Skin of body (tissue), 2 donors: ENCODE results near the gene PRDM1. TPM values are rescaled to one million over a fixed set of nuclear protein-coding genes. Genes with fewer than 3 reads are reported as not detected.

ENCODE experiments used
- DNase-seq: peaks from one replicate; lab custom pipeline; 2025; lab: John Stamatoyannopoulos, UW
- total RNA-seq: library from RNA; depleted of rRNA; stranded (reverse); fragments of >200 nt; gene quantifications from one replicate; pipeline ENCODE4 v1.2.3, GENCODE V29; 2014

PRDM1 gene
- total RNA-seq, 1 donor from 2014 or later = 15.1 TPM

DNA sequence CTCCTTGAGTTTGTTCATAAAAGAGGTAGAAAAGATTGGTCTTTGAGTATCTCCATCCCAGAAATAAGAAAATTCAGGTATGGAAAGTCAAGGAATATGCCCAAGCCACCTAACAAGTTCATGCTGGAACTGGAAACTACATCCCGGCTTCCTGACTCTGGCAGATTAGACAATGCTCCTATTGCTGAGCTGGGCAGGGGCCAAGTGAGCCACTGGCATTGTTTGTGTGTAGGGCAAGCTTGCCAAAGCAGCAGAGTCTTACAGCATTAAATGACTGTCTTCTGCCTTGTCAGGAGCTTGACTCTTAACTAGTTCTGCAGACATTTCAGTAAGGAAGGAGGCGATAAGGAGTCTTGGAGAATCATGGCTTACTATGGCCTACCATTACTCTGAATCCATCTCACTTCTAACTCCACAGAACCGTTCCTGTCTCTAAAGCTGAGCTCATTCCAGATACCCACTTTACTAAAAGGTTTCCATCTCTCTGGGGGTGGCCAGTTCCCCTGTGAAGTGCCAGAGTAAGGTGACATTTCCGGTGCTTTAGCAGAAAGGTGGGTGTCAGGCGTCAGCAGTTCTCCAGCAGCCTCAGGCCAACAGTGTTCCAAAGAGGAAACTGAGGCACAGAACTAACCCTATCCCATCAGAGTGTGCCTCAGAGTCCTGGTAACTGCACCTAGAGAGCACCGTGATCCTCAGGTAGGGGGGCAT, 30.1 kb downstream of the PRDM1 start:
- no peak for DNase-seq

DNA sequence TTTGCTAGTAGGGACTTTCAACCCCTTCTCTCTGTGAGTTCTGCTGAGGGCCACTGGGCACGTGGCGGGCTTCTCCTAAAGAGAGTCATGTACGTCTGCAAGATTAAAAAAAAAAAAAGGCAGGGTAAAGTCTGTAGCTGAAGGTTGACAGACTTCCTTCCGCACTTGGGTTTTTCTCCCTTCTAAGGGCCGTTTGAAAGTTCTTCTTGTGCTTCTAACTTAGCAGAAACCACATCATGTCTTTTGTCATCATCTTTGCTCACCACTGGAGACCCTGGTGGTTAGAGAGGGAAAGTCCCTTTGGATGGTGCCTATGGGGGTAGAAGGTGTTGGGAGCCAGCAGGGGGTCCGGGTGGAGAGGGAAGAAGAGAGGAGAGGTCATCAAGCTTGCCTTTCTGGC, 31.4 kb downstream of the PRDM1 start:
- DNase-seq = no peak

DNA sequence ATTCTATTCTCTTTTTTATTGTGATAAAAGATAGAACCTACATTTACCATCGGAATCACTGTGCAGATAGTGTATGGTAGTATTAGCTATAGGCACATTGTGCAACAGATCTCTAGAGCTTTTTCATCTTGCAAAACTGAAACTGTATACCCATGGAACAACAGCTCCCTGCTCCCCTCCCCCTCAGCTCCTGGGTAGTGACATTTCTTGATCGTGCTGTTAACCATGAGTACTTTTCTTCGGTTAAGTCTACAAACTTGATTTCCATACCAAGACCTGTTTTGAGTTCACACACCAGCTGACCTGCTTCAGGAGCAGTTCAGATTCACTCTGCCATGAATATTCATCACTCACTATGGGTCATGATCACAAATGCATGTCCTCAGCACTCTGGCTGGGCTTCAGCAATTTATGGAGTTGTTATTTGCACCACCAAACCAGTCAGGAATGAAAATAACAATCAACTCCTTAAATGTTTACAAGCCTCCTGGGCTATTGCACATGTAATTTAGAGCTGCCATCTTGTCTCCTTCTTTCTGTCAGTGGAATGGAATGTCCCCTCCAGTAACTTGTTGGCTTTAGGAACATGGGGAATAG, 32.8 kb downstream of the PRDM1 start:
- DNase-seq = no peak

DNA sequence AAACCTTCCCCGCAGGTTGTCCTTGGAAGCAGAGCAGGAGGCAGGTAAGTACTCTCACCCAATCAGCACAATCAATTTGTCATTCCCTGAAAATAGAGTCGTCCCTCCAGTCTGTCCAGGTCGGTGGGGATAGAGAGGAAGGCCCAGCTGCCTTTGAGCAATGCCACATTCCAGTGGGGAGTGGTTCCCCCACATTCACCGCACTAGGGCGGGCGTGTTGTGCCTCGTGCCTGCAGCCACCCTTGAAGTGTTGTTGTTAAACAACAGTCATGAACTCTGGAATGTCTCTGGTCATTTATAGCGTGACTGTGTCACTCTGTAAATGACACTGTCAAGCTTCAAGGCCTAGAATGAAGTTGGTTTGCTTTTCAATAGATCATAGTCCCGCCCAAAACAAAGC, 33.4 kb downstream of the PRDM1 start:
- DNase-seq = no peak

DNA sequence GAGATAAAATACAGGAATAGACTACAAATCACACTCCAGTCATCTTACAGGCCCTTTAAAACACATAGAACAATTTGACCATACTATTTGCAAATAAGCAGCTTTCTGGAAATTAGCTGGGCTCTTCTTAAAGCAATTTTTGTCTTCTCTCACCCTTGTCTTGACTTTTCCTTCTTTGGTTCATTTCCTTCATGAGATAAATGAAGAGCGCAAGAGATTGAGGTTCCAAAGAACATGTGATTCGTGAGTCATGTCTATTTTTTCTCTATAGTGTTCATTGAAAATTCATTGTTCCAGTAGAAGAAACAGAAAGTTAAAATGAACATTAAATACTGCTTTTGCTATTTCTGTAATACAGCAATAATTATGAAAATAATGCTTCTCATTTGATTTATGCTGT, 33.9 kb downstream of the PRDM1 start:
- DNase-seq = no peak

DNA sequence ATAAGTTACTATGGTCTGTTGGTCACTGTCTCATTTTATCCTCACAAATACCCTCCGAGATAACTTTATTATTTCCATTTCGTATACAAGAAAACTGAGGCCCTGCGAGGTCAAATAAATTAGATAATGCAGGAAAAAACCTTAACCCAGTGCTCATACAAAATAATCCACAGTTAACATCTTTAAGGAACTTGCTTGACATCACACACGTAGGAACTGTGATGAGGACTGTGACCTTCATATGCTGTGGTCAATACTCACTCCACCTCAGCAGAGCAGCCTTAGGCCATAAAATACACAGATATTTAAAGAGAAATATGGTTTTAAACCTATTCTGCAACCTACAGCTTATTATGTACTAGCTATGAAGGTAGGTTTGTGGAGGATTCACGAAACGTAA, 34.3 kb downstream of the PRDM1 start:
- DNase-seq = no peak

DNA sequence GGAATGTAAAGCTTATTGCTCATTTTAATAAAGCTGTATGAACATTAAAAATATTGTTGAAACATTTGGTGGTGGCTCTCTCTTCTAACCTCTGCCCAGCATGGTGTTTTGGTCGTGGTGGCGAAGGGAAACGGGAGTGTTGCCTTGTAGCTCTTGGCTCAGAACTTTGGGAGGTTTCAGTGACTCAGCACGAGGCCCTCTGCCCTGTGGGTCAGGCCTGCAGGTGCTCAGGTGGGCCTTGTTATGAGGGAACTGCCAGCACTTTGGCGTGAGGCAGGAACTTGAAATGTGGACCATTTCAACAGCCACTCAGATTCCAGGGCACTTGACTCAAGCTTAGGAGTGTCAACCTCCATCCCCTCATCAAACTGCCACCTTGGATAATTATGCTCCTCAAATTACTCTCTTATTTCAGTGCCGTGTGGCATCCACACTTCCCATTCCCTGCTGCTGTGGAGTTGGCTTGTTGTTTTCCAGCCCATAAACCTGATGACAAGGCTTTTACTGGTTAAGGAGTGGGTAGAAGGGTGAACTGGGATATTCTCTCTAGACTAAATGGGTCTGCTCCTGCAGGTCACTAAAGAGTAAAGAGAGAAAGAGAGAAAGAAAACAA, 36.3 kb downstream of the PRDM1 start:
- DNase-seq = no peak

DNA sequence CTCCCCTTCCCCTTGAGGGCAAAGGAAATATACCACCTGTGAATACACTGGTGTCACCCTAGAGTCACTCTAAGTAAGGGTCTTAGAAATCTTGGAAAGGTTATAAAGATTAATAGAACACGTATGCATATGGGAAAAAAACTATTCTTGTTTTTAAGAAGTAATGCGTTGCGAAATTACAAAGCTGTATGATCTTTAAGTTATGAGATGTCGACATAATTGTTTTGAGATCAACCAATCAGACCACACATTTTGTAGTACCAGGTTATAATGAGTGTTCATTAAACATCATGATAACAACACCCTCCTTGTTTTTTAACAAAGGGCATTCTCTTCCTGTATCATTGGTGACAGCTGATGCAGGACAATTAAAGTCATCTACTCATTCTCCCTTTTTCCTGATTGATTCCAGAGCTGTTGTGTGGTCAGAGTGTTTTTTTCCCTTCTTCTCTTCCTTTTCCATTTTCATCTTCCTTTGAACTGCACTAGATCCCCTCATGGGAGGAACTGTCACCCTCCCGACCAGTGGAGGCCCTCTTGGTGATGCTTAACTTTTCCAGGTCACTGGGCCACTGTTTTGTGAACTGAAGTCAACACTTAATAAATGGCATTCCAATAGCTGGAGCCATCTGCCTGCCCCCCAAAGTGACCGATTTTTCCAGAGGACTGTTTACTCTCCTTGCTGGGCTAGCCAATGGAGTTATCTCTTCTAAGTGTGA, 37.0 kb downstream of the PRDM1 start:
- DNase-seq = no peak

DNA sequence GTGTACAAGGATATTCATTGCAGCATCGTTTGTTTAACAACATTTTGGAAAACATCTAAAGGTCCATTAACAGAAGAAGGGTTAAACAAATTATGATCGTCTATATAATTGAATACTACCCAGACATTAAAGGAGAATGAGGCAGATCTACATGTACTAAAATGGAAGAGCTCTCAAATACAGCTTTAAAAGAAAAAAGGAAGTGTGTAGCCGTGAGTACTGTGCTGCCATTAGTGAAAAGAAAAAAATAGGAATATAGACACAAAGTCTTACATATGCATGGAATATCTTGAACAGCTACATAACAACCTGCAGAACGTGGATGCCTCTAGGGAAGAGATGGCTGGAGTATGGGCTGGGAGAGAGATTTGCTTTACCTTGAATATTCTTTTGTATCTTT, 37.9 kb downstream of the PRDM1 start:
- DNase-seq = no peak

DNA sequence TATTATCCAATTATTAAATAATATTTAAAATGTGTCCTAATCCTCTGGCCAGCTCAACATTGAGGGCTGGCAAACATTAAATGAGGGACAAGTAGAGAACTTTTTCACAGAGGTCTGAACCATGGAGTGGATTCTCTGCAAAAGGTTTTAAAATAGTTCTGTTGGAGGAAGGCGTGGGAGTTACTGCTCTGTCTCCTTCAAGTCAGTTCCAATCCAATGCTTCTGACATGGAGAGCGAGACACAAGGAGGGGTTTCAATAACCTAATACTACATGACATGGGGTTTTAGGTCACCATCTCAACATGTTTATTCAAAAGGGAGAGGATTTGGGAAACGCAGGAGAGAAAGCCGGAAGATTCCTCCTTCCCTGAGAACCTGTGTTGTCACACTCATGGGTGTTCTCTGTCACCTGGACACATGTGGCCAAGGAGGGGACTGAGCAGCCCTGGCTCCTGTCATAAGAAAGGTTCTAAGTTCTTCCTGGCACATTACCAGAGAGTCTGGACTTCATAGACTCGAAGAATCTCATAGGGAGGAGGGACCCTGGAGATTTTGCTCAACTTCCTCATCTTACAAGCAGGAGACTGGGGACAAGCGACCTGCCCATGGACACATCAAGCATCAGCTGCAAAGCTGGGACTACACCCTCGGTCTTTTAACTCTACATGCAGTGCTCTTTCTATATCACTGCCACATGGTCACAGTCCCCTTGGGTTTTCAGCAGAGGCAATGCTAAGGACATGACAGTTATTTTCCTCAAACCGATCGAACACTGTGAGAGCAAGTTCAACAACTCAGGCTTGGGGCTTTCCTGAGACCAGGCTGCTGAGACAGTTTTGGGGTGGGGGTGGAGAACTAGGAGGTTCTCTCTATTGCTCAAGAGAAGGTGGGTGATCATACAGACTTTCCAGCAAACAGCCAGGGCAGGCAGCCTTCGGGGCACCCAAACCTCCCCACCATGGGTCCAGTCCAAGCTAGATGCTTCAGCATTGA, 38.6 kb downstream of the PRDM1 start:
- DNase-seq = no peak

DNA sequence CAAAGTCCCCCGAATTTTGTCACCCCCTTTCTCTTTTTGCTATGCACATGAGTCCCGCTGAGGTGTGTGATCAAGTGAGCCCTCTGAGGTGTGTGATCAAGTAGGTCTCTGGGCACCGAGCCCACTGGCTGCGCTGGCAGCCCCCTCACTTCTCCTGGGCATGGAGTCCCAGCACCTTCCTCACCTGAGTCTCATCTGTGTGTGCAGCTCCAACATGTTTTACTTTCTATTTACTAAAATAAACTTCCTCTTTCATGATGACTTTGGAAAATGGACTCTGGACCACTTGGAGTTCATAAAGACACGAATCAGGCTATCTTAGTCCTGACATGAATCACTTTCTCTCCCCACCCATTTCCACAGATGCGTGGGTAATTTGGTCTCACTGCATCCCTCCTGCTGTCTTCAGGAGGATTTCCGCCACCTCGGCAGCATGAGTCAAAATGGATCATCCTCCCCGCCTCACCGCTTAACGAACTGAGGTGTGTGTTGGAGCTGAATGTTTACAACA, 39.8 kb downstream of the PRDM1 start:
- DNase-seq = no peak

DNA sequence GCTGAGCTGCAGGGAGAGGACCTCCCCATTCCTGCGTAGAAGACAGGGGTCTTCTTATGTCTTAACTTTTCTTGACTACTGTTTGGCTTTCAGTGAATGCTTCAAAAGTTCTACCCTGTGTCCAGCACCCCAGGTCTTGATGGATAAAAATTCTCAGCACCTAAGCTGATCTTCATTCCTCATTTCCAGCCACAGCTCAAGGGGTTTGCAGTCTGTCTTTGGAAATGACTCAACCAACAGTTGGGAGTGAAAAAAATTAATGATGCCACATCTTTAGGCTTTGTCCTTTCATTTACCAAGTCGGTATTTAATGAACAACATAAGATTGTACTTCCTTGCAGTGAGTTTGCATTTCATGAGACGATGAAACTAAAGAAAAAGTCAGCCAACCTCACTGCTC, 40.3 kb downstream of the PRDM1 start:
- DNase-seq = no peak

DNA sequence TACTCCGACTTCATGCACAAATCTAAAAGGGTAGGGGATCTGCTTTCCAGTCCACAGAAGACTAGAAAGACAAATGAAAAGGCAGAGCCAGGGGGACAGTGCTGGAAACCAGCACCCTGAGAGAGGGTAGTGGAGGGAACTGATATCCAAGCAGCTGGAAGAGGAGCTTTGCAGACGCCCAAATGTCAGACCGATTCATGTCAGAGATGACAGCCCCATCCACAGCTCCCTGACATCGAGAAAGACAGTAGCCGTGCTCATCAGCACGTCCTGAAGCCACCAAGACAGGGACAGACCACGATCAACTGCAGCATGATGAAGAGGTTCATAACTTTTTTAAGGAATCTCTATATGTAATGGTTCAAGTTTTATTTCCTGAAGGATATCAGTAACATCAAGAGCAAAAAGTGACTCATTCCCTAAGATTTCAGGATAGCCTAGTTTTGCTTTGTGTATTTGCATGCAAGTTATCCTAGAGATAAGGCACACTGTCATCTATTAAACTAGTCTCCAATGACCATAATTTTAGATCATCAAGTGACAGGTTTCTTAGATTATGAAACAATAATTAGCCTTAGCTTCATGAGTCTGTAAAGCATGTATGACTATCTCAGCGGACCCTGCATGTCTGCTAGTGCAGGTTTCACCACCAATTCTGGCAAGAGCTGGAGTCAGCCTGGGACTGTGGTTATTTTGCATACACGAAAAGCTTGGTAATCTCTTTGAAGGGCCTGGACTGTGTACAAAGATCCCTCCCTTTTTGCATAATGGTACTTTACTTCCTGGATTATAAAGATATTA, 43.0 kb downstream of the PRDM1 start:
- no peak for DNase-seq

DNA sequence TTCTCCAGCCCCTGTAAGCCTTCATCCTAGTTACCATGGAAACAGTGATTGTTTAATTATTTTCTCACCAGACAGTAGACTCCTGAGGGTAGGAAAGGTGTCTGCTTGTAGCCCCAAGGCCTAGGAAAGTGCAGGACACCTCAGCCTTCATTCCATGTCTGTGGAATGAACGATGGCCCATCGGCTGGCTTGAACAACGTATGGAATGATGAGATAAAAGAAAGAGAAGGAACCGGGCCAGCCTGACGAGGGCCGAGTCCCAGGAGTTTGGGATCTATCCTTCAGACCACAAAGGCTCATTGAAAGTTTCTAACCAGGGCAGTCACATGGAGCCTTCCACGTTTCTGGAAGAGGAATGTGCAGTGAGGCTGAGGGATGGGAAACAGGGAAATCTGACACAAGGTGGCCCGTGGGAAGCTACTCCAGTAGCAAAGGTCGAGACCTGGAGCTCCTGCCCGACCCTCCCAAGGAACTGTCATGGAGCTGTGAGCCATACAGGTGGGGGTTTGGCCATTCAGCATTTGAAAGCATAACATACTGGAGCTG, 46.1 kb downstream of the PRDM1 start:
- no peak for DNase-seq

DNA sequence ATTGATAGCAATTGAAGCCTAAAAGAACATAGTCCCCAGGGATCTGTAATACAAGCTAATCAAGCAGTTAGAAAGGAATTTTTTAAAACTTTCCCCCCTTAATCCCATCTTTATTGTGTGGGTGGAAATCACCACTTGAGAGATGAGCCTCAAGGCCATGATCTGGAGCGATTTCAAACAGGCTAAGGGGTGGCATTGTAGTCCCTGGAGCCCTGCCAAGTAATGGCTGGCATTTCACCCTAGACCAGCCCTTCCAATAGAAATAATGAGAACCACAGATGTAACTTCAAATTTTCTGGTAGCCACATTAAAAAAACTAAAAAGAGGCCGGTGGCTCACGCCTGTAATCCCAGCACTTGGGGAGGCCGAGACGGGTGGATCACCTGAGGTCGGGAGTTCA, 46.9 kb downstream of the PRDM1 start:
- DNase-seq = no peak

DNA sequence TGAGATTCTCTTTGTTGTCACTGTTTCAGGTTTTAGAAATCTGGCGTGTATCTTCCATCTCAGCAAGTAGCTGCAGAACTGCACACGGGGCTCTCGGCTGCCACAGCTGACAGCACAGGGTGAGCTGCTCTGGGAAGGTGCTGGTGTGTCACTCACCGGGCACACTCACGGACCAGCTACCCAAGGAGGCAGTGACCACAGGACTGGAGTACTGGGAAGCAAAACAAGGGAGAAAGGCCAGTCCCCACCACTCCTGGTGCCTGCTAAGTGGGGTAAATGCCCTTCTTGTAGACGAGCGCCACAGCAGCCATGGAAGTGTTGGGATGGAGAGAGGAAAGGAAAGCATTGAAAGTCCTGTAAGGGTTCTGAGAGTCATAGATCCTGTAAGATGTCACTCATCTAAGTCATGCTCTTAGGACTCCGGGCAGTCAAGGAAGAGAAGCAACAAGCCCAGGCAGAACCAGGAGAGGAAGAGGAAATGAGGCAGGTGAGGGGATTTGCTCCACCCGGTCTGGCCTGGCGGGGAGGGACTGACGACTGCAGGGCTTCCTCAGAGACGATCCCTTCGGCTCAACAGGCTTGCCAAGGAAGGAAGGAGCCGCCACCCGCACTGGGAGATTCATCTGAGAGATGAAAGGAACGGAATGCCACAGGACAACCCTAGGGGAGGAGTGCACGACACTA, 48.1 kb downstream of the PRDM1 start:
- DNase-seq = no peak

DNA sequence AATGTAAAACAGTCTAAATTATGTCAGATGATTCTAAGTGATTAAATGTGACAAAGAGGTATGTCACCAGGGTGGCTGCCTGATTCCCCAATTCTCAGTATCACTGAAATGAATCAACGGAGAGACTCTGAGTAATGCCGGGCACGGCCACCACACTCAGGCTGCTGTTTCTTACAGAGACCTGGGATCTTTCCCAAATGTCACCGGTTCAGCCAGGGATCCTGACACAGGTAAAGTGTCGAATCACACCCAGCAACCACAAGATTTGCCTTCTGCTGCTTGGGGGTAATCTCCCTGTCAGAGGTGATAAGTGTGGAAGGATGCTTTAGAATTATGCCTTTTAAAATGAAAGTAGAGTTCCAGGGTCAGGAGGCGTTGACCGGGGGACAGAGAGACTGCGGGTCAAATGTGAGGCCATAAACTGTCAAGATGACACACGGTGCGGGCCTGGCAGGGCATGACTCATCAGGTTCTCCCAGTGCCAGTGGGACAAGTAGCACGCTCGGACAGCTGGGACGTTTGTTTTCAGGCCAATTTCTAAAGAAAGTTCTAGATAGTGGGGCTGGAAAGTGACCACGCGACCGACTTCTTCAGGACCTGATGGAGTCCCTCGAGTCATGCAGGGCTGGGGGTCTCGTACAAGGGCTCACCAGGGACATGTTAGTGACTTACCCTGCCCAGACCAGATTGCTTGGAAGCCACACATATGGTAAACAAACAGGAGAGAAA, 48.9 kb downstream of the PRDM1 start:
- DNase-seq = no peak

DNA sequence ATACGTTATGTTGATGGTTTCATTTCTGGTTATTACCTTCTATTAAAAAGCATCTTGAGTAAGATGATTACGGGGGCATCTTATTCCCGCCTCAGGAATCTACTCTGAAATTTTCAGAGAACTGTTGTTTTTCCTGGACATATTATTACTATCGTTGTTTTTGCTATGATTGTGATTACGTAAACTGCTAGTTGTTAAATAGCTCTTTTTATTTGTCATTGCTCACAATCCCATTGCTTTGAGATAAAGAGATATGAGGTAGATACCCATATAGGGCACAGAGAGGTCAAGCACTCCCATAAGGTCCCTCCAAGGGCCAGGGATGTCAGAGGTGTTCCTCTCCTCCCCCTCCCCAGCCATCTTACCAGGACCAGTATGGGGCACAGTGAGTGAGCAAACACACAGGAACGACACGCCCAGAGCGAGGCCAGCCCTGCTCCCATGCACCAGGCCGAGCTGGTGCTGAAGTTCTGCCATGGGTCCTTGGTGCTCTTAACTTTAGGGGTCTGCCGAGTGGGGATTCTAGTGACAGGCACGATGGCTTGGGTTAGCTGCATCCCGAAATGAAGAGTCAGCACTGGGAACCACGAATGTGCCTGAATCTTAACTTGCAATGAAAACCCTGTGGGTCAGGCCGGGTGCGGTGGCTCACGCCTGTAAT, 49.9 kb downstream of the PRDM1 start:
- DNase-seq = no peak
